Spleen (tissue), 11 donors: ENCODE data around the gene SLC28A1. TPM values are rescaled to one million over a fixed set of nuclear protein-coding genes. Genes with fewer than 3 reads are reported as not detected.

Experiments
- DNase-seq: peaks from one replicate; pipeline ENCODE4 v3.0.0-alpha.2; 2020
- H3K27ac ChIP-seq, 8 donors: fragments of 200-600 bp; sonication (generic) in 7 of 8; 1 replicate in 4 of 8; 2 replicates in 4 of 8; pipeline versions ENCODE4 v1.5.0 to v1.8.0; 2016 to 2021; ENCODE audit warnings: inconsistent platforms in 4 of 8, mild to moderate bottlenecking in 4 of 8, moderate library complexity in 1 of 8
- H3K27me3 ChIP-seq, 7 donors: fragments of 200-600 bp; sonication (generic) in 6 of 7; replicated peaks in 1 of 7; 1 replicate in 4 of 7; 2 replicates in 3 of 7; pipeline versions ENCODE4 v1.5.0 to v1.8.0; 2016 to 2021; ENCODE audit warnings: inconsistent platforms in 3 of 7, mild to moderate bottlenecking in 1 of 7
- H3K36me3 ChIP-seq, 6 donors: fragments of 200-600 bp; sonication (generic) in 5 of 6; 1 replicate in 4 of 6; 2 replicates in 2 of 6; pipeline versions ENCODE4 v1.5.0 to v1.8.0; 2016 to 2021; ENCODE audit warnings: inconsistent platforms in 2 of 6
- H3K4me1 ChIP-seq, 6 donors: fragments of 200-600 bp; sonication (generic) in 5 of 6; 1 replicate in 3 of 6; 2 replicates in 3 of 6; pipeline versions ENCODE4 v1.5.0 to v1.8.0; 2016 to 2021; ENCODE audit warnings: inconsistent platforms in 3 of 6
- H3K4me3 ChIP-seq, 8 donors: fragments of 200-600 bp; sonication (generic) in 7 of 8; 1 replicate in 4 of 8; 2 replicates in 4 of 8; pipeline versions ENCODE4 v1.5.0 to v1.8.0; 2016 to 2021; ENCODE audit warnings: inconsistent platforms in 4 of 8, mild to moderate bottlenecking in 4 of 8, moderate library complexity in 2 of 8
- H3K9me3 ChIP-seq, 8 donors: fragments of 200-600 bp; sonication (generic) in 7 of 8; 1 replicate in 4 of 8; 2 replicates in 4 of 8; pipeline versions ENCODE4 v1.5.0 to v1.8.0; 2016 to 2021; ENCODE audit warnings: inconsistent platforms in 4 of 8
- POLR2A ChIP-seq, 3 donors: fragments of 450-650 bp; IDR thresholded peaks; one replicate each; pipeline ENCODE4 v1.5.1; 2017; ENCODE audit warnings: antibody characterized with exemption in 3 of 3, mild to moderate bottlenecking in 1 of 3
- POLR2AphosphoS5 ChIP-seq, 3 donors: sonication (generic); formaldehyde crosslinking; IDR thresholded peaks; one replicate each; pipeline ENCODE4 v1.5.1; 2017; ENCODE audit warnings: antibody characterized with exemption in 3 of 3
- WGBS, 5 donors: extraction: QIAGEN DNeasy Blood & Tissue Kit in 3 of 5; methylation state at CpG; one replicate each; pipeline versions ENCODE4 v1.1.5 to v1.1.7; 2013 to 2018; 5-methylcytosine and 5-hydroxymethylcytosine counted together
- intact Hi-C: fragments of 100-400 bp; cut with DNase I; formaldehyde crosslinking; loops from one replicate; pipeline ENCODE4 v1.15.0; 2023; ENCODE audit warnings: low total_unique reads
- polyA plus RNA-seq, 3 donors: library from polyadenylated mRNA; stranded (reverse); fragments of 200-250 nt; gene quantifications; one replicate each; pipeline ENCODE4 v1.2.1, GENCODE V29; 2013
- total RNA-seq, 7 donors: library from RNA; depleted of rRNA in 3 of 7; stranded (reverse); fragments of >200 nt in 3 of 7; fragmentation: NEBNext Ultra II Directional in 4 of 7; extraction: Animal tissue kit (Norgen Biotek cat#: 25700) in 4 of 7; gene quantifications; one replicate each; pipeline versions ENCODE4 v1.1.0 to v1.2.1, GENCODE V29; 2016 to 2021
- TF ChIP-seq, protein P1 (sequence below), 11 experiments: fragments of 200-600 bp in 7 of 11; fragments of 450-650 bp in 4 of 11; sonication (generic) in 4 of 11; IDR thresholded peaks in 8 of 11; conservative IDR thresholded peaks in 3 of 11; 1 replicate in 7 of 11; 2 replicates in 4 of 11; pipeline versions ENCODE4 v1.4.0 to v1.8.0; 2016 to 2021; ENCODE audit warnings: antibody characterized with exemption in 11 of 11, inconsistent platforms in 4 of 11, mild to moderate bottlenecking in 1 of 11
- donor health status: healthy with polysubstance abuse.
- donor health status: DM: no; HTN: no; CAD: no; lungs with moderate emphysema.
- donor health status: DM: no; HTN: no; CAD: no.
- donor health status: Bipolar disorder and iron deficiency.
- donor health status: healthy.
- donor health status: DM: no; HTN: no; CAD: no.
- donor health status: DM: yes; HTN: yes; CAD: no.

The SLC28A1 gene
- total and polyA plus RNA-seq, 10 donors, result 0.10 to 0.29 (median 0.16) TPM; not detected in 7

DNA sequence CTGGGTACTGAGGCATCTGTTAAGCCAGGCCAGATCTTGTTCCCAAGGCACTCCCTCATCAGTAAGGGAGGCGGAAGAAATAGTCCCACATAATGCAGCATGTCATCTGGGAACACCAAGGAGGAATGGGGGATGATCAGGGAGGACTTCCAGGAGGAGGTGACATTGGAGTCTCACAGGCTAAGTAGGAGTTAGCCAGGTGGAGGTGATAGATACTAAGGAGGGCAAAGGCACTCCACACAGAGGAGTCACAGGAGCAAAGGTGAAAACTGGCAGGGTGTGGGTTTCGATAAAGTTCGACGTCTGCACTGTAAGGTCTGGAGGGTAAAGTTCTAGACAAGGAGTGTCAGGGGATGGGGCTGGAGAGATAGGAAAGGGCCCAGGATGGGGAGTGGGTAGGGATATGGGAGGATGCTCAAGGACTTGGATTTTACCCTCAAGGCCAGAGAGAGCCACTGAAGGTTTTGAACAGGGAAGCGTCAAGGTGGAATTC, 6.3 kb downstream of the SLC28A1 start:
- no peak overlapping the region for H3K27ac ChIP-seq
- H3K4me3 ChIP-seq, result no peak overlapping the region
- no peaks in the 10 kb centered on the region for H3K9me3 ChIP-seq
- DNase-seq, result no peak
- peaks cover 0 to 10% (median 0%) of the 10 kb centered on the region in 7 donors for H3K27me3 ChIP-seq
- intact Hi-C loops, result no loop called here
- H3K36me3 ChIP-seq, result no peaks in the 10 kb centered on the region
- TF ChIP-seq POLR2AphosphoS5 (IDR thresholded peaks at IDR 0.05) (no peak), POLR2A (IDR thresholded peaks at IDR 0.05) (no peak)
- TF ChIP-seq, protein P1, sequence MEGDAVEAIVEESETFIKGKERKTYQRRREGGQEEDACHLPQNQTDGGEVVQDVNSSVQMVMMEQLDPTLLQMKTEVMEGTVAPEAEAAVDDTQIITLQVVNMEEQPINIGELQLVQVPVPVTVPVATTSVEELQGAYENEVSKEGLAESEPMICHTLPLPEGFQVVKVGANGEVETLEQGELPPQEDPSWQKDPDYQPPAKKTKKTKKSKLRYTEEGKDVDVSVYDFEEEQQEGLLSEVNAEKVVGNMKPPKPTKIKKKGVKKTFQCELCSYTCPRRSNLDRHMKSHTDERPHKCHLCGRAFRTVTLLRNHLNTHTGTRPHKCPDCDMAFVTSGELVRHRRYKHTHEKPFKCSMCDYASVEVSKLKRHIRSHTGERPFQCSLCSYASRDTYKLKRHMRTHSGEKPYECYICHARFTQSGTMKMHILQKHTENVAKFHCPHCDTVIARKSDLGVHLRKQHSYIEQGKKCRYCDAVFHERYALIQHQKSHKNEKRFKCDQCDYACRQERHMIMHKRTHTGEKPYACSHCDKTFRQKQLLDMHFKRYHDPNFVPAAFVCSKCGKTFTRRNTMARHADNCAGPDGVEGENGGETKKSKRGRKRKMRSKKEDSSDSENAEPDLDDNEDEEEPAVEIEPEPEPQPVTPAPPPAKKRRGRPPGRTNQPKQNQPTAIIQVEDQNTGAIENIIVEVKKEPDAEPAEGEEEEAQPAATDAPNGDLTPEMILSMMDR (IDR thresholded peaks at IDR 0.05 in 8 of 11, conservative IDR thresholded peaks at IDR 0.05 in 3 of 11), result no peak
- WGBS, 5 donors, result 93 to 97% (median 95%) methylated on average over 5 of the region's 5 CpGs
- no peaks in the 10 kb centered on the region for H3K4me1 ChIP-seq

DNA sequence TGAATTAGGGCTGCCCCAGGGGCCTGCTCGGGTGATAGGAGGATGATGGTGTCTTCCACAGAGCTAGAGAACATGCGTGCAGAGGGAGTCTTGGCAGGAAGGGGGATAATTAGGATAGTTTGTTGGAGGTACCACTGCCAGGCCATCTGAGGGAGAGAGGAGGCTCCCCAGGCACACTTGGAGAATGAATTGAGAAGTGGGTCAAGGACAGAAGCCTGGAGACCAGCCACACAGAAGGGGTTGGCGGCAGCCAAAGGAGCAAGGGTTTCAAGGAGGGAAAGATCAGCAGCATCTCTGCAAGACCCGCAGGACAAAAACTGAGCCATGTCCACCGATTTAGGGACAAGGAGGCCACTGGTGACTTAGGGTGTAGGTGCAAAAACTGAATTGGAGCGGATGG, 6.9 kb downstream of the SLC28A1 start:
- peaks cover 0 to 10% (median 0%) of the 10 kb centered on the region in 7 donors for H3K27me3 ChIP-seq

DNA sequence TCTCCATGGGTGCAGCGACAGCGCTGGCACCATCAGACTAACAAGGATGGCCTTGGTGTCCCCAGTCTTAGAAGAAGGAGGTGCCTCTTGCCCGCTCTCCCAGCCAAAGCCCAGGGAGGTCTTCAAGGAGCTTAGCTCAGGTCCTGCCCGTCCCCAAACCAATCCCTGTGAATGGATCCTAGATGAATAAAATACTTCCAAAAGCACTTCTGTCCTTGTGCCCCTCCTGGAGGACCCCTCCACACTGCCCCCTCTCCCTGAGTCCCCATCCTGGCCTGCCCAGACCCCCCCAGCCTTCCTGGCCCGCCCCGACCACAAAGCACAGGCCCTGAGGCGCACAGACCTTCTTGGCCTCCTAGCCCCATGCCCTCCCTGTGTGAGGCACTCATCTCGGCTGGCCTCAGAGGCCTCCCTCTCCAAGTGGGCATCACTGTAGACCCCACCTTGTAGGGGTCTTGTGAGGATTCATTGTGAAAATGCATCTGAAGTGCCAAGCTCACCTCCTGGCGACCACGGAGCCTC, 8.4 kb downstream of the SLC28A1 start:
- TF ChIP-seq POLR2A (IDR thresholded peaks at IDR 0.05) (no peak), POLR2AphosphoS5 (IDR thresholded peaks at IDR 0.05) (no peak)
- TF ChIP-seq, protein P1 (IDR thresholded peaks at IDR 0.05 in 8 of 11, conservative IDR thresholded peaks at IDR 0.05 in 3 of 11), result no peak
- intact Hi-C loops, result no loop called here
- Histone ChIP-seq H3K27me3 (peaks cover 0 to 10% (median 0%) of the 10 kb centered on the region in 7 donors), H3K9me3 (no peaks in the 10 kb centered on the region), H3K4me3 (no peak overlapping the region), H3K36me3 (no peaks in the 10 kb centered on the region), H3K4me1 (no peaks in the 10 kb centered on the region), H3K27ac (no peak overlapping the region)
- WGBS, 5 donors, result 85 to 98% (median 91%) methylated on average over 7 to 10 of the region's 10 CpGs
- peak; percentile 40 for DNase-seq

More for the DNA sequence above, 6.9 kb downstream of the SLC28A1 start:
- 83 to 89% (median 84%) methylated on average over 6 of the region's 6 CpGs for WGBS, 5 donors
- Histone ChIP-seq H3K9me3 (no peaks in the 10 kb centered on the region), H3K27ac (no peak overlapping the region), H3K4me3 (no peak overlapping the region), H3K4me1 (no peaks in the 10 kb centered on the region), H3K36me3 (no peaks in the 10 kb centered on the region)
- DNase-seq, result no peak
- TF ChIP-seq, protein P1 (IDR thresholded peaks at IDR 0.05 in 8 of 11, conservative IDR thresholded peaks at IDR 0.05 in 3 of 11), result no peak
- TF ChIP-seq POLR2AphosphoS5 (IDR thresholded peaks at IDR 0.05) (no peak), POLR2A (IDR thresholded peaks at IDR 0.05) (no peak)
- intact Hi-C loops, result no loop called here

DNA sequence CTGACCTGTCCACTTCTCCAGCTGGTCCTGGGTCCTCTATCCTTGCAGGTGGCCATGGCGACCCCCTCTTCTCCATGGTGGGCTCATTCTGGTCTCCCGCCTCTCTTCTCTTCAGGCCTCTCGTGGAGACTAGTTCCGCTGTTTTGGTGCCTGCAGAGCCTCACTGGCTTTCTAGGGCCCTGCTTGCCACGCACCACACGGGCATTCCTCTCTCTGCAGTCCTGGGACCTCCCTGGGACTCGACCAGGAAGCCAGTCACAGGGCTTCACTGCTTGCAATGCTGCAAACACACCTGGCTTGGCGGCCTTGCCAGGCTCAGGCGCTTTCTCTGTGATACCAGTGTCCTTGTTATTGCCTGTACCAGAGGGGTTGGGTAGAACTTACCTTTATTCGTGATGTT, 9.1 kb downstream of the SLC28A1 start:
- Histone ChIP-seq H3K4me3 (no peak overlapping the region), H3K27me3 (peaks cover 0 to 10% (median 0%) of the 10 kb centered on the region in 7 donors), H3K27ac (no peak overlapping the region), H3K4me1 (no peaks in the 10 kb centered on the region), H3K36me3 (no peaks in the 10 kb centered on the region), H3K9me3 (no peaks in the 10 kb centered on the region)
- 82 to 88% (median 85%) methylated on average over 10 of the region's 10 CpGs for WGBS, 5 donors
- DNase-seq, result peak; percentile 61
- TF ChIP-seq POLR2AphosphoS5 (IDR thresholded peaks at IDR 0.05), result no peak
- TF ChIP-seq, protein P1 (IDR thresholded peaks at IDR 0.05 in 8 of 11, conservative IDR thresholded peaks at IDR 0.05 in 3 of 11), result no peak
- TF ChIP-seq POLR2A (IDR thresholded peaks at IDR 0.05), result no peak
- intact Hi-C loops, result no loop called here
